HepG2 (cell line): ENCODE measurements around the gene B4GALT5. TPM values are rescaled to one million over a fixed set of nuclear protein-coding genes. Genes with fewer than 3 reads are reported as not detected.

Experiments
- ATM ChIP-seq: fragments of 450-650 bp; IDR thresholded peaks from 2 replicates; pipeline ENCODE4 v1.7.1; 2017; ENCODE audit warnings: mild to moderate bottlenecking, borderline replicate concordance
- CAMTA2 ChIP-seq: sonication (generic); formaldehyde crosslinking; IDR thresholded peaks from 2 replicates; pipeline ENCODE4 v1.4.0; 2020; ENCODE audit warnings: mild to moderate bottlenecking, missing genetic modification reagents, borderline replicate concordance
- CBX2 ChIP-seq, 2 experiments: fragments of 200-600 bp in 1 of 2; sonication (generic); formaldehyde crosslinking in 1 of 2; IDR thresholded peaks; 2 replicates each; pipeline versions ENCODE4 v1.7.0 to v1.8.1; 2018 to 2022; ENCODE audit warnings: low read depth in 2 of 2, low read length in 1 of 2, mild to moderate bottlenecking in 1 of 2, missing genetic modification reagents in 1 of 2
- IRF9 ChIP-seq: sonication (generic); formaldehyde crosslinking; IDR thresholded peaks from 2 replicates; pipeline ENCODE4 v1.8.0; 2022; ENCODE audit warnings: missing genetic modification reagents, mild to moderate bottlenecking, borderline replicate concordance
- KDM5B ChIP-seq: sonication (generic); formaldehyde crosslinking; IDR thresholded peaks from 2 replicates; pipeline ENCODE4 v1.4.0; 2020; ENCODE audit warnings: missing genetic modification reagents, mild to moderate bottlenecking, borderline replicate concordance
- KLF11 ChIP-seq: IDR thresholded peaks from 2 replicates; pipeline ENCODE4 v1.6.1; 2016; ENCODE audit warnings: missing compliant biosample characterization
- MAF1 ChIP-seq: sonication (generic); formaldehyde crosslinking; IDR thresholded peaks from 2 replicates; pipeline ENCODE4 v1.5.0; 2020; ENCODE audit warnings: missing genetic modification reagents, borderline replicate concordance
- MED8 ChIP-seq: sonication (generic); formaldehyde crosslinking; IDR thresholded peaks from 2 replicates; pipeline ENCODE4 v1.8.1; 2023; ENCODE audit warnings: mild to moderate bottlenecking, missing genetic modification reagents; ENCODE audit not compliant: insufficient replicate concordance
- SMC3 ChIP-seq: IDR thresholded peaks from 2 replicates; pipeline ENCODE4 v1.6.1; 2011; ENCODE audit warnings: low read length, improper control_type of control experiment
- THAP11 ChIP-seq: IDR thresholded peaks from 2 replicates; pipeline ENCODE4 v1.6.1; 2016; ENCODE audit warnings: missing biosample characterization, missing genetic modification reagents
- ZKSCAN1 ChIP-seq: fragments of 150-350 bp; IDR thresholded peaks from 2 replicates; pipeline ENCODE4 v1.6.1; 2014; ENCODE audit warnings: low read length
- ZNF329 ChIP-seq: sonication (generic); formaldehyde crosslinking; IDR thresholded peaks from 2 replicates; pipeline ENCODE4 v1.9.0; 2021; ENCODE audit warnings: low read depth, mild to moderate bottlenecking, missing genetic modification reagents
- ZNF512B ChIP-seq: sonication (generic); formaldehyde crosslinking; IDR thresholded peaks from 2 replicates; pipeline ENCODE4 v1.5.1; 2020; ENCODE audit warnings: missing genetic modification reagents, mild to moderate bottlenecking, borderline replicate concordance
- ZNF614 ChIP-seq: IDR thresholded peaks from 2 replicates; pipeline ENCODE4 v1.6.1; 2018; ENCODE audit warnings: missing biosample characterization, missing genetic modification reagents, inconsistent platforms, borderline replicate concordance
- ZNF770 ChIP-seq: sonication (generic); formaldehyde crosslinking; IDR thresholded peaks from 2 replicates; pipeline ENCODE4 v1.5.0; 2020; ENCODE audit warnings: mild to moderate bottlenecking, missing genetic modification reagents
- polyA plus RNA-seq, 8 experiments: library from polyadenylated mRNA; depleted of rRNA in 3 of 8; stranded (reverse) in 7 of 8; unstranded in 1 of 8; fragments of >200 nt; fragmentation: Illumina TruSeq in 4 of 8; extraction: Trizol in 4 of 8; gene quantifications; 2 replicates each; pipeline versions ENCODE4 v1.2.1 to v1.2.3, GENCODE V29; 2011 to 2016; ENCODE audit warnings: low read depth in 4 of 8, missing spikeins in 1 of 8, mixed read lengths in 1 of 8; ENCODE audit not compliant: insufficient read depth in 1 of 8
- total RNA-seq, 5 experiments: library from RNA; depleted of rRNA; stranded (reverse); fragments of >200 nt; fragmentation: Illumina TruSeq; extraction: Trizol; gene quantifications; 2 replicates each; pipeline ENCODE4 v1.2.3, GENCODE V29; 2016; ENCODE audit warnings: low read depth in 1 of 5
- TF ChIP-seq, protein P1 (sequence below): sonication (generic); formaldehyde crosslinking; IDR thresholded peaks from 2 replicates; pipeline ENCODE4 v1.9.0; 2021; ENCODE audit warnings: mild to moderate bottlenecking, missing genetic modification reagents

The B4GALT5 gene
- total and polyA plus RNA-seq, 2 of the 13 experiments (the other 11 are each of a cell fraction or from before 2014, with no cell fraction given), result 27.3 to 30.9 TPM

DNA sequence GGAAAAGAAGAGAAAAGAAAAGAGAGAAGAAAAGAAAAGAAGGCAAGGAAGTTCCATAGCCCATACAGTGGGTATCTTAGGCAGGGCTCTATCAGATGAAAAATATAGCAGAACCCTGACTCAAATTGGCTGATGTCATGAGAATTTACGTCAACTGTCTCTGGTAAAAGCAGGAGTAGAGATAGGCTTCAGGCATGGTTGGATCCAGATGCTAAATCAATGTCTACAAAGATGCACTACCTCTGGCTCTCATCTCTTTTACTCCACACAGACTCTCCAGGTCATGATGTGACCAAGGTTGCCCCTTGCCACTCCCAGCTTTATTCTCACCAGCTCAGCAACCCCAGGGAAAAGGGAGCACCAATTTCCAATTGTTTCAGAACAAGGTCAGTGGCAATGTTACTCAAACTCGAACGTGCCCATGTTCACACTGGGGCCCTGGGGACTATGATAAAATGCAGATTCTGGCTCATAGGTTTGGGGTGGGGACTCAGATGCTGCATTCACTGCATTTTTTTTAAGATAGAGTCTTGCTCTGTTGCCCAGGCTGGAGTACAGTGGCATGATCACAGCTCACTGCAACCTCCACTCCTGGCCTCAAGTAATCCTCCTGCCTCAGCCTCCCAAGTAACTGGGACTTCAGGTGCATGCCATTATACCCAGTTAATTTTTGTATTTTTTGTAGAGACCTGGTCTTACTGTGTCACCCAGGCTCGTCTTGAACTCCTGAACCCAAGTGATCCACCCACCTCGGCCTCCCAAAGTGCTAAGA, 112.3 kb downstream of the B4GALT5 start (continued):
- TF ChIP-seq ZKSCAN1 (no peak), CAMTA2 (0 out of 2 replicates have a peak, but pooled peaks have one; percentile 7), MAF1 (CRISPR knock-in tag) (no peak), KLF11 (CRISPR knock-in tag) (no peak), ZNF329 (peak; percentile 98), ZNF512B (CRISPR knock-in tag) (no peak), MED8 (CRISPR knock-in tag) (no peak), IRF9 (CRISPR knock-in tag) (no peak), THAP11 (no peak), CBX2 (IDR thresholded peaks at IDR 0.05; ENCODE audit: low read depth, low read length) (no peak), CBX2 (CRISPR knock-in tag; IDR thresholded peaks at IDR 0.05; ENCODE audit: low read depth) (no peak), KDM5B (CRISPR knock-in tag) (no peak), ATM (no peak), SMC3 (no peak), ZNF770 (CRISPR knock-in tag) (peak; percentile 93), ZNF614 (no peak)
- TF ChIP-seq, protein P1, sequence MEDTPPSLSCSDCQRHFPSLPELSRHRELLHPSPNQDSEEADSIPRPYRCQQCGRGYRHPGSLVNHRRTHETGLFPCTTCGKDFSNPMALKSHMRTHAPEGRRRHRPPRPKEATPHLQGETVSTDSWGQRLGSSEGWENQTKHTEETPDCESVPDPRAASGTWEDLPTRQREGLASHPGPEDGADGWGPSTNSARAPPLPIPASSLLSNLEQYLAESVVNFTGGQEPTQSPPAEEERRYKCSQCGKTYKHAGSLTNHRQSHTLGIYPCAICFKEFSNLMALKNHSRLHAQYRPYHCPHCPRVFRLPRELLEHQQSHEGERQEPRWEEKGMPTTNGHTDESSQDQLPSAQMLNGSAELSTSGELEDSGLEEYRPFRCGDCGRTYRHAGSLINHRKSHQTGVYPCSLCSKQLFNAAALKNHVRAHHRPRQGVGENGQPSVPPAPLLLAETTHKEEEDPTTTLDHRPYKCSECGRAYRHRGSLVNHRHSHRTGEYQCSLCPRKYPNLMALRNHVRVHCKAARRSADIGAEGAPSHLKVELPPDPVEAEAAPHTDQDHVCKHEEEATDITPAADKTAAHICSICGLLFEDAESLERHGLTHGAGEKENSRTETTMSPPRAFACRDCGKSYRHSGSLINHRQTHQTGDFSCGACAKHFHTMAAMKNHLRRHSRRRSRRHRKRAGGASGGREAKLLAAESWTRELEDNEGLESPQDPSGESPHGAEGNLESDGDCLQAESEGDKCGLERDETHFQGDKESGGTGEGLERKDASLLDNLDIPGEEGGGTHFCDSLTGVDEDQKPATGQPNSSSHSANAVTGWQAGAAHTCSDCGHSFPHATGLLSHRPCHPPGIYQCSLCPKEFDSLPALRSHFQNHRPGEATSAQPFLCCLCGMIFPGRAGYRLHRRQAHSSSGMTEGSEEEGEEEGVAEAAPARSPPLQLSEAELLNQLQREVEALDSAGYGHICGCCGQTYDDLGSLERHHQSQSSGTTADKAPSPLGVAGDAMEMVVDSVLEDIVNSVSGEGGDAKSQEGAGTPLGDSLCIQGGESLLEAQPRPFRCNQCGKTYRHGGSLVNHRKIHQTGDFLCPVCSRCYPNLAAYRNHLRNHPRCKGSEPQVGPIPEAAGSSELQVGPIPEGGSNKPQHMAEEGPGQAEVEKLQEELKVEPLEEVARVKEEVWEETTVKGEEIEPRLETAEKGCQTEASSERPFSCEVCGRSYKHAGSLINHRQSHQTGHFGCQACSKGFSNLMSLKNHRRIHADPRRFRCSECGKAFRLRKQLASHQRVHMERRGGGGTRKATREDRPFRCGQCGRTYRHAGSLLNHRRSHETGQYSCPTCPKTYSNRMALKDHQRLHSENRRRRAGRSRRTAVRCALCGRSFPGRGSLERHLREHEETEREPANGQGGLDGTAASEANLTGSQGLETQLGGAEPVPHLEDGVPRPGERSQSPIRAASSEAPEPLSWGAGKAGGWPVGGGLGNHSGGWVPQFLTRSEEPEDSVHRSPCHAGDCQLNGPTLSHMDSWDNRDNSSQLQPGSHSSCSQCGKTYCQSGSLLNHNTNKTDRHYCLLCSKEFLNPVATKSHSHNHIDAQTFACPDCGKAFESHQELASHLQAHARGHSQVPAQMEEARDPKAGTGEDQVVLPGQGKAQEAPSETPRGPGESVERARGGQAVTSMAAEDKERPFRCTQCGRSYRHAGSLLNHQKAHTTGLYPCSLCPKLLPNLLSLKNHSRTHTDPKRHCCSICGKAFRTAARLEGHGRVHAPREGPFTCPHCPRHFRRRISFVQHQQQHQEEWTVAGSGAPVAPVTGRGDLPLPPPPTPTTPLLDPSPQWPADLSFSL, result 0 out of 2 replicates have a peak, but pooled peaks have one; percentile 8
